Measurements from ENCODE around the gene MICAL2. TPM values are rescaled to one million over a fixed set of nuclear protein-coding genes. Genes with fewer than 3 reads are reported as not detected.

MICAL2 gene
- total RNA-seq, 4 donors from 2014 or later: 109 to 197 (median 183) TPM

- no peak overlapping the region for H3K27ac ChIP-seq
Observed at GRCh38 chr11:12280838-12281565, 170.6 kb downstream of the MICAL2 start.

DNA sequence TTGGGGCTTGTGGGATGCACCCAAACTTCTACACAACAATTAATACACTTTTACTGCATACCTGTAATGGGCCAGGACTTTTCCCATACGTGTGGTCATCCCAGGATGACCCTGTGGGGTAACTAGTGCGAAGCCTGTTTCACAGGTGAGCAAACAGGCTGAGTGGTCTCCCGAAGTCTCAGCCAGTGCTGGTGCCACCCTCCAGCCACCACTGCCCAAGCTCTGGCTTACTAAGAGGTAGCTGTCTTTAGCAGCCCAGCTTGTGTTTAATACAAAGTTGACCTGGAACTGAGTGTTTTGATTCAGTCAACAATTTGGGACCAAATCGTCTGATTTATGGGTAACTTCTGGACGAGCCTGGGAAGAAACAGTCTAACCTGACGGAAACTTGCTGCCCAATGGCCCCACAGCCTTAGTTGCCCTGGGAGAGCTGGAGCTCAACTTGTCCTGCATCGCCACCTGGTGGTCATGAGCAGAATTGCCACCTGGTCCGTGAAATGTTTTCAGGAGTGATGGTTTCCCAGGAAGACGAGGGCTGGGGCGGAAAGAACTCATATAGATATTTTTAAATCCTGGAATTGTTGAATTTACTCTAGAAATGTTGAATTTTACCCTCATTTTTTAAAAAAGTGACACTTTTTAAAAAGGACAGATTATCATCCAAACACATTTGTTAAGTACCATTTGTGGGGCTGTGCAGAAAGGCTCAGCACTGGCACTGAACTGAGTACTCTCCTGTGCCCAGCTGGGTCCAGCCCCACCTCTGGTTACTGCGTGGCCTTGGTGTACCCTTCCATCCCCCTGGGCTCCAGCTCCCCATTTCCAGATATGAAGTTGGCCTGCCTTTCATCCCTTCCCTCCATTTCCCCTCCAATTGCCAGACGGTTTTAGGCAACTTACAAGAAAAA is 171.4 kb downstream of the MICAL2 start:
- Histone ChIP-seq H3K27ac (no peak overlapping the region), H3K36me3 (no peaks in the 10 kb centered on the region), H3K4me3 (no peak overlapping the region), H3K4me1 (no peaks in the 10 kb centered on the region), H3K9me3 (no peaks in the 10 kb centered on the region), H3K27me3 (no peaks in the 10 kb centered on the region)
- TF ChIP-seq CTCF (IDR thresholded peaks at IDR 0.05) (peak; percentile 82 to 99 (median 97)), POLR2A (IDR thresholded peaks at IDR 0.05) (no peak)
- DNase-seq: peak; percentile 70 to 93 (median 84)

More at GRCh38 chr11:12280838-12281565, 170.6 kb downstream of the MICAL2 start:
- H3K4me3 ChIP-seq: no peak overlapping the region
- no peaks in the 10 kb centered on the region for H3K4me1 ChIP-seq
- H3K36me3 ChIP-seq: no peaks in the 10 kb centered on the region
- no peaks in the 10 kb centered on the region for H3K9me3 ChIP-seq
- TF ChIP-seq CTCF (IDR thresholded peaks at IDR 0.05): no peak
- TF ChIP-seq POLR2A (IDR thresholded peaks at IDR 0.05): no peak
- no peaks in the 10 kb centered on the region for H3K27me3 ChIP-seq
- DNase-seq: no peak

GRCh38 chr11:12282676-12283075 is 172.3 kb downstream of the MICAL2 start:
- Histone ChIP-seq H3K27me3 (no peaks in the 10 kb centered on the region), H3K9me3 (no peaks in the 10 kb centered on the region), H3K4me3 (no peak overlapping the region), H3K36me3 (no peaks in the 10 kb centered on the region), H3K27ac (no peak overlapping the region), H3K4me1 (peaks cover 0 to 6% (median 0%) of the 10 kb centered on the region in 4 donors)
- no peak for DNase-seq
- TF ChIP-seq CTCF (IDR thresholded peaks at IDR 0.05) (no peak), POLR2A (IDR thresholded peaks at IDR 0.05) (no peak)

- Histone ChIP-seq H3K27ac (no peak overlapping the region), H3K4me3 (no peak overlapping the region), H3K4me1 (peaks cover 0 to 13% (median 0%) of the 10 kb centered on the region in 4 donors), H3K27me3 (no peaks in the 10 kb centered on the region), H3K36me3 (no peaks in the 10 kb centered on the region), H3K9me3 (no peaks in the 10 kb centered on the region)
- DNase-seq: no peak
- no peak for TF ChIP-seq CTCF (IDR thresholded peaks at IDR 0.05)
- no peak for TF ChIP-seq POLR2A (IDR thresholded peaks at IDR 0.05)
Observed at GRCh38 chr11:12284316-12285050, 174.1 kb downstream of the MICAL2 start.

DNA sequence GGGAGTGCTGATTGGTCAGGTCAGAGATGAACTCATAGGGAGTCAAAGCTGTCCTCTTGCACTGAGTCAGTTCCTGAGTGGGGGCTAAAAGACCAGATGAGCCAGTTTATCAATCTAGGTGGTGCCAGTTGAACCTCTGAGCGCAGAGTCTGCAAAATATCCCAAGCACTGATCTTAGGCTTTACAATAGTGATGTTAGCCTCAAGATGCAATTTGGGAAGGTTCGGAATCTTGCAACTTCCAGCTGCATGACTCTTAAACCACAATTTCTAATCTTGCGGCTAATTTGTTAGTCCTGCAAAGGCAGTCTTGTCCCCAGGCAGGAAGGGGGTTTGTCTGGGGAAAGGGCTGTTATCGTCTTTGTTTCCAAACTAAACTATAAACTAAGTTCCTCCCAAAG is 174.7 kb downstream of the MICAL2 start:
- TF ChIP-seq POLR2A (IDR thresholded peaks at IDR 0.05): no peak
- TF ChIP-seq CTCF (IDR thresholded peaks at IDR 0.05): no peak
- no peak for DNase-seq
- H3K9me3 ChIP-seq: no peaks in the 10 kb centered on the region
- H3K4me1 ChIP-seq: peaks cover 0 to 13% (median 0%) of the 10 kb centered on the region in 4 donors
- H3K36me3 ChIP-seq: no peaks in the 10 kb centered on the region
- no peak overlapping the region for H3K4me3 ChIP-seq
- no peaks in the 10 kb centered on the region for H3K27me3 ChIP-seq
- no peak overlapping the region for H3K27ac ChIP-seq
